Nasal cavity respiratory epithelium epithelial cell of viscerocranial mucosa (primary cell): Measurements from ENCODE around the gene HYDIN. TPM values are rescaled to one million over a fixed set of nuclear protein-coding genes. Genes with fewer than 3 reads are reported as not detected.

Experiments
- total RNA-seq: library from RNA; depleted of rRNA; stranded (reverse); fragments of >200 nt; gene quantifications from 2 replicates; pipeline ENCODE4 v1.2.3, GENCODE V29; 2014

HYDIN gene
- total RNA-seq: 0.34 and 0.71 TPM in 2 replicates

GRCh38 chr16:71230122-71230845 lies at the start of gene HYDIN:
HYDIN (minus strand) TSS chr16:71230722; CDS start chr16:71186895, 43,827 bp downstream.

GRCh38 chr16:70800781-70801480 lies 429.6 kb downstream of the HYDIN start, which contains the start of gene VAC14:
VAC14 (minus strand) TSS chr16:70801158; CDS start chr16:70800900, 258 bp downstream.

Other genes starting within 250 kb of the HYDIN start
- 46.5 and 63.9 TPM in 2 replicates for gene CMTR2, start 58.7 kb upstream of the HYDIN start, total RNA-seq
- gene CALB2, start 128.0 kb upstream of the HYDIN start, total RNA-seq: 0.21 and 6.5 TPM in 2 replicates
- gene TLE7, start 211.3 kb upstream of the HYDIN start, total RNA-seq: not detected in 2 replicates
- gene ZNF23, start 231.5 kb upstream of the HYDIN start, total RNA-seq: 10.9 and 14.9 TPM in 2 replicates